SH-SY5Y (cell line): ENCODE measurements around the gene AMPH.

Source experiments
- GATA2 ChIP-seq: IDR thresholded peaks from 2 replicates; pipeline ENCODE4 v1.6.1; 2011; ENCODE audit warnings: mild to moderate bottlenecking, low read depth, low read length
- GATA3 ChIP-seq: IDR thresholded peaks from 2 replicates; pipeline ENCODE4 v1.6.1; 2011; ENCODE audit warnings: low read depth, mild to moderate bottlenecking, low read length, moderate library complexity

DNA sequence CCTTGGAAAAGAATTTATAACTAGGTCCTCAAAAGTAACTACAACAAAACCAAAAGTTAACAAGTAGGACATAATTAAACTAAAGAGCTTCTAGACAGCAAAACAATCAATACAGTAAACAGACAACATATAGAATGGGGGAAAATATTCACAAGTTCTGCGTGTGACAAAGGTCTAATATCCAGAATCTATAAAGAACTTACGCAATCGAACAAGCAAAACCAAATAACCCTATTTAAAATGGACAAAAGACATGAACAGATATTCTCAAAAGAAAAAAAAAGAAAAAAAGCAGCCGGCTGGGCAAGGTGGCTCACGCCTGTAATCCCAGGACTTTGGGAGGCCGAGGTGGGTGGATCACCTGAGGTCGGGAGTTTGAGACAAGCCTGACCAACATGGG, 33.8 kb upstream of the AMPH start:
- TF ChIP-seq GATA3 = no peak
- TF ChIP-seq GATA2 = no peak
